ENCODE data around the gene GSAP. TPM values are rescaled to one million over a fixed set of nuclear protein-coding genes. Genes with fewer than 3 reads are reported as not detected.

The GSAP gene
- total RNA-seq, 2 donors from 2014 or later = 15.9 to 18.0 TPM

GRCh38 chr7:77393261-77393660 is 22.9 kb downstream of the GSAP start:
- Mint-ChIP-seq H3K36me3 (peaks cover 27% of the 10 kb centered on the region), H3K4me3 (no peak overlapping the region), H3K4me1 (ENCODE audit: low read depth in 2 of 2) (peaks cover 24 to 28% of the 10 kb centered on the region in 2 donors), H3K9me3 (no peaks in the 10 kb centered on the region), H3K27me3 (no peaks in the 10 kb centered on the region), H3K27ac (peak overlapping the region in 1 of 2 donors; percentile 18)
- ATAC-seq (peak; percentile 43 to 72), DNase-seq (ENCODE audit: low spot score) (no peak)

- H3K27ac Mint-ChIP-seq = peak overlapping the region in 1 of 2 donors; percentile 87
These were observed 24.9 kb downstream of the GSAP start for GRCh38 chr7:77391230-77391629.

GRCh38 chr7:77388055-77388641 is 28.0 kb downstream of the GSAP start:
- H3K4me3 Mint-ChIP-seq = no peak overlapping the region
- DNase-seq (ENCODE audit: low spot score) (no peak), ATAC-seq (no peak)
- H3K27me3 Mint-ChIP-seq = no peaks in the 10 kb centered on the region
- H3K36me3 Mint-ChIP-seq = peaks cover 17% of the 10 kb centered on the region
- H3K27ac Mint-ChIP-seq = peak overlapping the region; percentile 7 to 57
- no peaks in the 10 kb centered on the region for H3K9me3 Mint-ChIP-seq
- H3K4me1 Mint-ChIP-seq (ENCODE audit: low read depth in 2 of 2) = peaks cover 19 to 27% of the 10 kb centered on the region in 2 donors

More at GRCh38 chr7:77391230-77391629, 24.9 kb downstream of the GSAP start:
- no peaks in the 10 kb centered on the region for H3K9me3 Mint-ChIP-seq
- H3K4me3 Mint-ChIP-seq = peak overlapping the region; percentile 25
- DNase-seq (ENCODE audit: low spot score) = no peak
- H3K4me1 Mint-ChIP-seq (ENCODE audit: low read depth in 2 of 2) = peaks cover 28 to 30% of the 10 kb centered on the region in 2 donors
- ATAC-seq = no peak
- no peaks in the 10 kb centered on the region for H3K27me3 Mint-ChIP-seq
- peaks cover 27% of the 10 kb centered on the region for H3K36me3 Mint-ChIP-seq

- H3K4me1 Mint-ChIP-seq (ENCODE audit: low read depth in 2 of 2) = peaks cover 9 to 22% of the 10 kb centered on the region in 2 donors
- no peaks in the 10 kb centered on the region for H3K27me3 Mint-ChIP-seq
- ATAC-seq (no peak), DNase-seq (ENCODE audit: low spot score) (no peak)
- no peak overlapping the region for H3K4me3 Mint-ChIP-seq
- H3K27ac Mint-ChIP-seq = peak overlapping the region in 1 of 2 donors; percentile 57
- peaks cover 16% of the 10 kb centered on the region for H3K36me3 Mint-ChIP-seq
- no peaks in the 10 kb centered on the region for H3K9me3 Mint-ChIP-seq
These were observed 29.9 kb downstream of the GSAP start for GRCh38 chr7:77386165-77386822.

GRCh38 chr7:77383333-77383740 is 32.8 kb downstream of the GSAP start:
- H3K4me1 Mint-ChIP-seq (ENCODE audit: low read depth in 2 of 2) = peaks cover 7 to 19% of the 10 kb centered on the region in 2 donors
- DNase-seq (ENCODE audit: low spot score) = no peak
- no peaks in the 10 kb centered on the region for H3K9me3 Mint-ChIP-seq
- peaks cover 18% of the 10 kb centered on the region for H3K36me3 Mint-ChIP-seq
- H3K27ac Mint-ChIP-seq = peak overlapping the region in 1 of 2 donors; percentile 10
- H3K4me3 Mint-ChIP-seq = no peak overlapping the region
- no peaks in the 10 kb centered on the region for H3K27me3 Mint-ChIP-seq
- ATAC-seq = peak in 1 of 2 donors; percentile 51

GRCh38 chr7:77382532-77382931 is 33.6 kb downstream of the GSAP start:
- no peak for DNase-seq (ENCODE audit: low spot score)
- Mint-ChIP-seq H3K27ac (peak overlapping the region in 1 of 2 donors; percentile 62), H3K4me1 (ENCODE audit: low read depth in 2 of 2) (peaks cover 7 to 16% of the 10 kb centered on the region in 2 donors), H3K9me3 (no peaks in the 10 kb centered on the region), H3K36me3 (peaks cover 23% of the 10 kb centered on the region), H3K4me3 (no peak overlapping the region), H3K27me3 (no peaks in the 10 kb centered on the region)
- ATAC-seq = no peak

GRCh38 chr7:77378584-77378983 is 37.6 kb downstream of the GSAP start:
- ATAC-seq = no peak
- Mint-ChIP-seq H3K4me3 (no peak overlapping the region), H3K36me3 (peaks cover 31% of the 10 kb centered on the region), H3K9me3 (no peaks in the 10 kb centered on the region), H3K4me1 (ENCODE audit: low read depth in 2 of 2) (peaks cover 7 to 9% of the 10 kb centered on the region in 2 donors), H3K27ac (no peak overlapping the region), H3K27me3 (no peaks in the 10 kb centered on the region)
- no peak for DNase-seq (ENCODE audit: low spot score)

GRCh38 chr7:77370606-77371005 is 45.5 kb downstream of the GSAP start:
- Mint-ChIP-seq H3K9me3 (peaks cover 12% of the 10 kb centered on the region), H3K4me3 (no peak overlapping the region), H3K4me1 (ENCODE audit: low read depth in 2 of 2) (peaks cover 24 to 25% of the 10 kb centered on the region in 2 donors), H3K36me3 (peaks cover 35% of the 10 kb centered on the region), H3K27me3 (no peaks in the 10 kb centered on the region), H3K27ac (peak overlapping the region; percentile 0 to 3)
- ATAC-seq (no peak), DNase-seq (ENCODE audit: low spot score) (no peak)

GRCh38 chr7:77368974-77369373 is 47.2 kb downstream of the GSAP start:
- H3K36me3 Mint-ChIP-seq = peaks cover 29% of the 10 kb centered on the region
- DNase-seq (ENCODE audit: low spot score) = no peak
- H3K27me3 Mint-ChIP-seq = no peaks in the 10 kb centered on the region
- no peak overlapping the region for H3K4me3 Mint-ChIP-seq
- peaks cover 32 to 35% of the 10 kb centered on the region in 2 donors for H3K4me1 Mint-ChIP-seq (ENCODE audit: low read depth in 2 of 2)
- H3K27ac Mint-ChIP-seq = no peak overlapping the region
- no peak for ATAC-seq
- peaks cover 12% of the 10 kb centered on the region for H3K9me3 Mint-ChIP-seq

- Mint-ChIP-seq H3K4me3 (no peak overlapping the region), H3K9me3 (peaks cover 12% of the 10 kb centered on the region), H3K27me3 (no peaks in the 10 kb centered on the region), H3K27ac (peak overlapping the region in 1 of 2 donors; percentile 50), H3K4me1 (ENCODE audit: low read depth in 2 of 2) (peaks cover 37 to 39% of the 10 kb centered on the region in 2 donors), H3K36me3 (peaks cover 29% of the 10 kb centered on the region)
- ATAC-seq = no peak
- no peak for DNase-seq (ENCODE audit: low spot score)
These were observed 48.2 kb downstream of the GSAP start for GRCh38 chr7:77367976-77368375.

GRCh38 chr7:77362905-77363304 is 53.2 kb downstream of the GSAP start:
- ATAC-seq (peak in 1 of 2 donors; percentile 61), DNase-seq (ENCODE audit: low spot score) (no peak)
- Mint-ChIP-seq H3K27ac (peak overlapping the region; percentile 67 to 86), H3K27me3 (no peaks in the 10 kb centered on the region), H3K9me3 (peaks cover 12% of the 10 kb centered on the region), H3K4me3 (peak overlapping the region; percentile 57), H3K4me1 (ENCODE audit: low read depth in 2 of 2) (peaks cover 44 to 50% of the 10 kb centered on the region in 2 donors), H3K36me3 (peaks cover 27% of the 10 kb centered on the region)

- Mint-ChIP-seq H3K4me1 (ENCODE audit: low read depth in 2 of 2) (peaks cover 49% of the 10 kb centered on the region in 2 donors), H3K4me3 (no peak overlapping the region), H3K27ac (peak overlapping the region; percentile 55 to 86), H3K9me3 (peaks cover 2% of the 10 kb centered on the region), H3K36me3 (peaks cover 13% of the 10 kb centered on the region), H3K27me3 (no peaks in the 10 kb centered on the region)
- DNase-seq (ENCODE audit: low spot score) (no peak), ATAC-seq (no peak)
These were observed 55.2 kb downstream of the GSAP start for GRCh38 chr7:77360969-77361368.

GRCh38 chr7:77360104-77360503 is 56.0 kb downstream of the GSAP start:
- peak overlapping the region; percentile 38 to 86 for H3K27ac Mint-ChIP-seq
- ATAC-seq (no peak), DNase-seq (ENCODE audit: low spot score) (no peak)
- H3K9me3 Mint-ChIP-seq = no peaks in the 10 kb centered on the region
- peaks cover 46 to 47% of the 10 kb centered on the region in 2 donors for H3K4me1 Mint-ChIP-seq (ENCODE audit: low read depth in 2 of 2)
- H3K36me3 Mint-ChIP-seq = peaks cover 13% of the 10 kb centered on the region
- H3K27me3 Mint-ChIP-seq = no peaks in the 10 kb centered on the region
- H3K4me3 Mint-ChIP-seq = peak overlapping the region; percentile 12

- H3K4me1 Mint-ChIP-seq (ENCODE audit: low read depth in 2 of 2) = peaks cover 51% of the 10 kb centered on the region in 2 donors
- H3K36me3 Mint-ChIP-seq = peaks cover 13% of the 10 kb centered on the region
- H3K9me3 Mint-ChIP-seq = no peaks in the 10 kb centered on the region
- ATAC-seq (no peak), DNase-seq (ENCODE audit: low spot score) (no peak)
- H3K4me3 Mint-ChIP-seq = peak overlapping the region; percentile 12
- H3K27me3 Mint-ChIP-seq = no peaks in the 10 kb centered on the region
- peak overlapping the region; percentile 38 to 86 for H3K27ac Mint-ChIP-seq
These were observed 56.5 kb downstream of the GSAP start for GRCh38 chr7:77359599-77359998.

Measured in natural killer cell treated with Interleukin-12 subunit alpha and Interleukin-12 subunit beta and Interleukin-15 and Interleukin-18, amount 100 ng/mL, for 72 hours (primary cell).